Upper lobe of left lung (tissue), 4 donors: Measurements from ENCODE around the gene ASGR1.

Source experiments
- CTCF ChIP-seq, 6 experiments: fragments of 450-650 bp in 4 of 6; fragments of 200-600 bp in 2 of 6; sonication (generic) in 2 of 6; IDR thresholded peaks; one replicate each; pipeline ENCODE4 v1.5.1; 2016 to 2019; ENCODE audit warnings: antibody characterized with exemption in 6 of 6
- EP300 ChIP-seq, 4 donors: sonication (generic); formaldehyde crosslinking; IDR thresholded peaks; one replicate each; pipeline ENCODE4 v1.5.1; 2017; ENCODE audit warnings: antibody characterized with exemption in 4 of 4, control low read depth in 2 of 4

GRCh38 chr17:7144213-7144612, 35.0 kb downstream of the ASGR1 start:
- TF ChIP-seq CTCF (IDR thresholded peaks at IDR 0.05) (no peak), EP300 (IDR thresholded peaks at IDR 0.05) (no peak)
